Adrenal gland (tissue), 5 donors: Measurements from ENCODE around the gene ZFP64.

Source experiments
- POLR2A ChIP-seq, 2 donors: fragments of 450-650 bp; IDR thresholded peaks; one replicate each; pipeline ENCODE4 v1.6.1; 2017; ENCODE audit warnings: antibody characterized with exemption in 2 of 2, mild to moderate bottlenecking in 2 of 2, moderate library complexity in 1 of 2
- TF ChIP-seq, protein P1 (sequence below), 6 experiments: fragments of 450-650 bp in 4 of 6; fragments of 200-600 bp in 2 of 6; sonication (generic) in 1 of 6; IDR thresholded peaks; 1 replicate in 5 of 6; 2 replicates in 1 of 6; pipeline versions ENCODE4 v1.5.1 to v1.8.0; 2016 to 2021; ENCODE audit warnings: antibody characterized with exemption in 6 of 6, mild to moderate bottlenecking in 2 of 6, moderate library complexity in 1 of 6
- donor health status: DM: no; HTN: no; CAD: no.

DNA sequence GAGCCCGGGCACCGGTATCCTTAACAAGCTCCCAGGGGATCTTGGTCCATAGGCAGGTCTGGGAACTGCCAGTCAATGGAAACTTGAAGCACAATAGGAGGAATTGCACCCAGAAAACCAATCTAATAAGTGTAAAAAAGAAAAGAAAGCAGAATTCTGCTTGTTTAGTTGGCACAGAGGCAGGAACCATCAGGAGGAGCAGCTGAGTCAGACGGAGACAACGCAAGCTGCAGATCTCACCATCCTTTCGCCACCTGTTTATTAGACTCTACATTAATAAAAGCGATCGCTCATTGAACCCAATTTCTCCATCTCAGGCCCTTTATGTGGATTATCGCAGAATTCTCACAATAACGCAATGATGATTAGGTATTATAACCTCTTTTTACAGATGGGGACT lies 9.8 kb downstream of the ZFP64 start:
- TF ChIP-seq, protein P1, sequence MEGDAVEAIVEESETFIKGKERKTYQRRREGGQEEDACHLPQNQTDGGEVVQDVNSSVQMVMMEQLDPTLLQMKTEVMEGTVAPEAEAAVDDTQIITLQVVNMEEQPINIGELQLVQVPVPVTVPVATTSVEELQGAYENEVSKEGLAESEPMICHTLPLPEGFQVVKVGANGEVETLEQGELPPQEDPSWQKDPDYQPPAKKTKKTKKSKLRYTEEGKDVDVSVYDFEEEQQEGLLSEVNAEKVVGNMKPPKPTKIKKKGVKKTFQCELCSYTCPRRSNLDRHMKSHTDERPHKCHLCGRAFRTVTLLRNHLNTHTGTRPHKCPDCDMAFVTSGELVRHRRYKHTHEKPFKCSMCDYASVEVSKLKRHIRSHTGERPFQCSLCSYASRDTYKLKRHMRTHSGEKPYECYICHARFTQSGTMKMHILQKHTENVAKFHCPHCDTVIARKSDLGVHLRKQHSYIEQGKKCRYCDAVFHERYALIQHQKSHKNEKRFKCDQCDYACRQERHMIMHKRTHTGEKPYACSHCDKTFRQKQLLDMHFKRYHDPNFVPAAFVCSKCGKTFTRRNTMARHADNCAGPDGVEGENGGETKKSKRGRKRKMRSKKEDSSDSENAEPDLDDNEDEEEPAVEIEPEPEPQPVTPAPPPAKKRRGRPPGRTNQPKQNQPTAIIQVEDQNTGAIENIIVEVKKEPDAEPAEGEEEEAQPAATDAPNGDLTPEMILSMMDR (IDR thresholded peaks at IDR 0.05): no peak
- no peak for TF ChIP-seq POLR2A (IDR thresholded peaks at IDR 0.05)
